WTC11 (cell line): ENCODE measurements around the gene PLLP. TPM values are rescaled to one million over a fixed set of nuclear protein-coding genes. Genes with fewer than 3 reads are reported as not detected.
A peak's percentile ranks its signal among the peaks of the same experiment; 100 is the strongest.

Experiments
- ATAC-seq: fragments of 200-7000 bp; cut with Tn5 transposase; 2 replicates; pipeline ENCODE4 v1.10.0; 2021; ENCODE audit warnings: mild to moderate bottlenecking, moderate library complexity
- CTCF ChIA-PET: fragments of 300-600 bp; sonication (Branson Sonifier 250); formaldehyde crosslinking; loops from one replicate; lab custom pipeline; 2021; ENCODE audit warnings: antibody characterized with exemption; lab: Charles Lee
- POLR2A ChIA-PET: fragments of 350-600 bp; sonication (Branson Sonifier 250); formaldehyde crosslinking; loops from one replicate; lab custom pipeline; 2021; ENCODE audit warnings: antibody characterized with exemption; lab: Charles Lee
- DNase-seq: peaks from one replicate; pipeline ENCODE4 v3.0.0; 2021; ENCODE audit warnings: low spot score
- H3K27ac Mint-ChIP-seq: 2 replicates; pipeline ENCODE4 v1.8.0; 2021; ENCODE audit warnings: mixed read lengths
- H3K27me3 Mint-ChIP-seq: 2 replicates; pipeline ENCODE4 v1.8.0; 2021; ENCODE audit warnings: low read depth, mild to moderate bottlenecking, moderate library complexity, mixed read lengths
- H3K36me3 Mint-ChIP-seq: 2 replicates; pipeline ENCODE4 v1.8.0; 2021; ENCODE audit warnings: mixed read lengths
- H3K4me1 Mint-ChIP-seq: 2 replicates; pipeline ENCODE4 v1.8.0; 2022; ENCODE audit warnings: mixed read lengths
- H3K4me3 Mint-ChIP-seq: 2 replicates; pipeline ENCODE4 v1.8.0; 2021; ENCODE audit warnings: mild to moderate bottlenecking, moderate library complexity, mixed read lengths
- H3K9me3 Mint-ChIP-seq: 2 replicates; pipeline ENCODE4 v1.8.0; 2021; ENCODE audit warnings: mixed read lengths
- ATF1 ChIP-seq: sonication (generic); formaldehyde crosslinking; IDR thresholded peaks from 2 replicates; pipeline ENCODE4 v1.8.1; 2023; ENCODE audit warnings: mild to moderate bottlenecking, moderate library complexity, missing genetic modification reagents
- IRF2 ChIP-seq: sonication (generic); formaldehyde crosslinking; IDR thresholded peaks from 2 replicates; pipeline ENCODE4 v1.8.0; 2022; ENCODE audit warnings: low read depth, missing genetic modification reagents, borderline replicate concordance
- JUN ChIP-seq: sonication (generic); formaldehyde crosslinking; IDR thresholded peaks from 2 replicates; pipeline ENCODE4 v1.8.0; 2023; ENCODE audit warnings: mild to moderate bottlenecking, missing genetic modification reagents
- KAT7 ChIP-seq: sonication (generic); formaldehyde crosslinking; IDR thresholded peaks from 2 replicates; pipeline ENCODE4 v1.8.1; 2023; ENCODE audit warnings: missing genetic modification reagents, mild to moderate bottlenecking, borderline replicate concordance
- NFATC4 ChIP-seq: fragments of 250-450 bp; sonication (Bioruptor Pico); IDR thresholded peaks from 2 replicates; pipeline ENCODE4 v1.9.0; 2021; ENCODE audit warnings: mild to moderate bottlenecking
- NR3C1 ChIP-seq: sonication (generic); formaldehyde crosslinking; conservative IDR thresholded peaks from 2 replicates; pipeline ENCODE4 v1.8.1; 2023; ENCODE audit warnings: low read depth, mild to moderate bottlenecking, missing genetic modification reagents
- RORB ChIP-seq: fragments of 250-450 bp; sonication (Bioruptor Pico); IDR thresholded peaks from 2 replicates; pipeline ENCODE4 v1.9.0; 2021; ENCODE audit warnings: mild to moderate bottlenecking
- SOX15 ChIP-seq: fragments of 250-450 bp; sonication (Bioruptor Pico); IDR thresholded peaks from 2 replicates; pipeline ENCODE4 v1.9.0; 2021; ENCODE audit warnings: mild to moderate bottlenecking
- SP1 ChIP-seq: sonication (generic); formaldehyde crosslinking; conservative IDR thresholded peaks from 2 replicates; pipeline ENCODE4 v1.8.1; 2022; ENCODE audit warnings: missing genetic modification reagents
- TCF7 ChIP-seq: sonication (generic); formaldehyde crosslinking; IDR thresholded peaks from 2 replicates; pipeline ENCODE4 v1.8.0; 2022; ENCODE audit warnings: mild to moderate bottlenecking, low read depth, missing genetic modification reagents, moderate library complexity
- TEAD1 ChIP-seq: sonication (generic); formaldehyde crosslinking; IDR thresholded peaks from 2 replicates; pipeline ENCODE4 v1.8.0; 2022; ENCODE audit warnings: mild to moderate bottlenecking, missing genetic modification reagents
- ZNF138 ChIP-seq: sonication (generic); formaldehyde crosslinking; conservative IDR thresholded peaks from 2 replicates; pipeline ENCODE4 v1.8.1; 2022; ENCODE audit warnings: mild to moderate bottlenecking, moderate library complexity, missing genetic modification reagents
- ZNF219 ChIP-seq: sonication (generic); formaldehyde crosslinking; IDR thresholded peaks from 2 replicates; pipeline ENCODE4 v1.8.0; 2023; ENCODE audit warnings: missing genetic modification reagents, mild to moderate bottlenecking, borderline replicate concordance
- ZNF396 ChIP-seq: fragments of 250-450 bp; sonication (Bioruptor Pico); IDR thresholded peaks from 2 replicates; pipeline ENCODE4 v1.8.0; 2021; ENCODE audit warnings: mild to moderate bottlenecking, moderate library complexity, borderline replicate concordance
- total RNA-seq: library from RNA; stranded (reverse); gene quantifications from 3 replicates; pipeline ENCODE4 v1.2.3, GENCODE V29; 2021
- TF ChIP-seq, protein P1 (sequence below): fragments of 250-450 bp; sonication (Bioruptor Pico); IDR thresholded peaks from 2 replicates; pipeline ENCODE4 v1.9.0; 2021; ENCODE audit warnings: mild to moderate bottlenecking
- TF ChIP-seq, protein P2 (sequence below): sonication (generic); formaldehyde crosslinking; IDR thresholded peaks from 2 replicates; pipeline ENCODE4 v1.8.1; 2023; ENCODE audit warnings: mild to moderate bottlenecking, missing genetic modification reagents
- TF ChIP-seq, protein P3 (sequence below): sonication (generic); formaldehyde crosslinking; IDR thresholded peaks from 2 replicates; pipeline ENCODE4 v1.8.1; 2023; ENCODE audit warnings: mild to moderate bottlenecking, moderate library complexity, missing genetic modification reagents
- TF ChIP-seq, protein P4 (sequence below): sonication (generic); formaldehyde crosslinking; IDR thresholded peaks from 2 replicates; pipeline ENCODE4 v1.8.0; 2022; ENCODE audit warnings: mild to moderate bottlenecking, missing genetic modification reagents
- TF ChIP-seq, protein P5 (sequence below): sonication (generic); formaldehyde crosslinking; conservative IDR thresholded peaks from 2 replicates; pipeline ENCODE4 v1.8.1; 2023; ENCODE audit warnings: mild to moderate bottlenecking, low read depth, missing genetic modification reagents, moderate library complexity
- TF ChIP-seq, protein P6 (sequence below): sonication (generic); formaldehyde crosslinking; IDR thresholded peaks from 2 replicates; pipeline ENCODE4 v1.8.0; 2023; ENCODE audit warnings: missing genetic modification reagents, mild to moderate bottlenecking, borderline replicate concordance
- TF ChIP-seq, protein P7 (sequence below): sonication (generic); formaldehyde crosslinking; IDR thresholded peaks from 2 replicates; pipeline ENCODE4 v1.8.1; 2022; ENCODE audit warnings: low read depth, missing genetic modification reagents, borderline replicate concordance
- TF ChIP-seq, protein P8 (sequence below): sonication (generic); formaldehyde crosslinking; IDR thresholded peaks from 2 replicates; pipeline ENCODE4 v1.8.0; 2023; ENCODE audit warnings: missing genetic modification reagents
- TF ChIP-seq, protein P9 (sequence below): sonication (generic); formaldehyde crosslinking; conservative IDR thresholded peaks from 2 replicates; pipeline ENCODE4 v1.8.1; 2022; ENCODE audit warnings: mild to moderate bottlenecking, missing genetic modification reagents

Gene PLLP
- total RNA-seq, 1 experiment from 2014 or later: 2.8 TPM

DNA sequence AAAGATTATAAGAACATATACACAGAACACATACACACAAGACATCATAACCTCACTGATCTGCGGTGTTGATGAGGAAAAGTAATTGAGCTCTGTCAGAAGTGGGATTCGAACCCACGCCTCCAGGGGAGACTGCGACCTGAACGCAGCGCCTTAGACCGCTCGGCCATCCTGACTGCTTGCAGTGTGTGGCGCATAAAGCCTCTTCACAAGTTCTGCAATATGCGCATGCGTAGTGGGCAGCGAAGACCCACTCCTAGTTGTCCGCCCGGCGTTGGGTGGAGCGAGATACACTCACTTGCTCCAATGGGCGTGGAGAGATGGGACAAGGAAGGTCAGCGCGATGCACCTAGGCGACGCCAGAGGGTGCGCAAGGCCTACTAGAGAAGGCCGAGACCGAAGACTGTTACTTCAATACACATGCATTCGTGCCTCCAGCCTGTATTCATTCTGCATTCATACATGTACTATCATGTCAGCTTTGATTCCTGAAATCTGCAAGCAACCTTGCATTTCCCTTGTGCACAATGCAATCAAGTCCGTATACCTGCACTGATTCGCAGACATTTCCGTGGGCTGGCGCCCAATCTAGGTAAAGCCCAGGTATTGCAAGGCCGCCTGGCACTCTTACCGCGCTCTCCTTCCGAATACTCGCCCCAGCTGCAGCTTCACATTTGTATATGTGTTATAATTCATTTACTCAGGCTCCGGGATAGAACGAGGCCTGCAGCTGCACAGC lies 16.1 kb upstream of the PLLP start:
- no peaks in the 10 kb centered on the region for H3K36me3 Mint-ChIP-seq
- ChIA-PET CTCF (interaction anchor here (0.6 to 10.4 kb wide), 25 partner anchors 10 to 336 kb away, joined by 3 to 259 read pairs (median 4); partner anchors contain the start of genes ARL2BP, CIAPIN1, COQ9 and CPNE2), POLR2A (interaction anchor here (1.6 to 1.8 kb wide), 2 partner anchors 13 to 117 kb away, joined by 3 to 12 read pairs; no protein-coding TSS in a partner anchor)
- no peak overlapping the region for H3K27ac Mint-ChIP-seq
- peaks cover 13% of the 10 kb centered on the region for H3K27me3 Mint-ChIP-seq
- peak; percentile 85 for ATAC-seq
- H3K9me3 Mint-ChIP-seq: no peaks in the 10 kb centered on the region
- H3K4me1 Mint-ChIP-seq: peaks cover 16% of the 10 kb centered on the region
- peak; percentile 99 for DNase-seq
- H3K4me3 Mint-ChIP-seq: no peak overlapping the region
- TF ChIP-seq ZNF138 (CRISPR knock-in tag): no peak
- TF ChIP-seq, protein P1, sequence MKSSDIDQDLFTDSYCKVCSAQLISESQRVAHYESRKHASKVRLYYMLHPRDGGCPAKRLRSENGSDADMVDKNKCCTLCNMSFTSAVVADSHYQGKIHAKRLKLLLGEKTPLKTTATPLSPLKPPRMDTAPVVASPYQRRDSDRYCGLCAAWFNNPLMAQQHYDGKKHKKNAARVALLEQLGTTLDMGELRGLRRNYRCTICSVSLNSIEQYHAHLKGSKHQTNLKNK (CRISPR knock-in tag): no peak
- no peak for TF ChIP-seq IRF2
- peak; percentile 94 for TF ChIP-seq SP1 (CRISPR knock-in tag)
- no peak for TF ChIP-seq TCF7 (CRISPR knock-in tag)
- TF ChIP-seq, protein P2, sequence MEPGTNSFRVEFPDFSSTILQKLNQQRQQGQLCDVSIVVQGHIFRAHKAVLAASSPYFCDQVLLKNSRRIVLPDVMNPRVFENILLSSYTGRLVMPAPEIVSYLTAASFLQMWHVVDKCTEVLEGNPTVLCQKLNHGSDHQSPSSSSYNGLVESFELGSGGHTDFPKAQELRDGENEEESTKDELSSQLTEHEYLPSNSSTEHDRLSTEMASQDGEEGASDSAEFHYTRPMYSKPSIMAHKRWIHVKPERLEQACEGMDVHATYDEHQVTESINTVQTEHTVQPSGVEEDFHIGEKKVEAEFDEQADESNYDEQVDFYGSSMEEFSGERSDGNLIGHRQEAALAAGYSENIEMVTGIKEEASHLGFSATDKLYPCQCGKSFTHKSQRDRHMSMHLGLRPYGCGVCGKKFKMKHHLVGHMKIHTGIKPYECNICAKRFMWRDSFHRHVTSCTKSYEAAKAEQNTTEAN: no peak
- TF ChIP-seq, protein P3, sequence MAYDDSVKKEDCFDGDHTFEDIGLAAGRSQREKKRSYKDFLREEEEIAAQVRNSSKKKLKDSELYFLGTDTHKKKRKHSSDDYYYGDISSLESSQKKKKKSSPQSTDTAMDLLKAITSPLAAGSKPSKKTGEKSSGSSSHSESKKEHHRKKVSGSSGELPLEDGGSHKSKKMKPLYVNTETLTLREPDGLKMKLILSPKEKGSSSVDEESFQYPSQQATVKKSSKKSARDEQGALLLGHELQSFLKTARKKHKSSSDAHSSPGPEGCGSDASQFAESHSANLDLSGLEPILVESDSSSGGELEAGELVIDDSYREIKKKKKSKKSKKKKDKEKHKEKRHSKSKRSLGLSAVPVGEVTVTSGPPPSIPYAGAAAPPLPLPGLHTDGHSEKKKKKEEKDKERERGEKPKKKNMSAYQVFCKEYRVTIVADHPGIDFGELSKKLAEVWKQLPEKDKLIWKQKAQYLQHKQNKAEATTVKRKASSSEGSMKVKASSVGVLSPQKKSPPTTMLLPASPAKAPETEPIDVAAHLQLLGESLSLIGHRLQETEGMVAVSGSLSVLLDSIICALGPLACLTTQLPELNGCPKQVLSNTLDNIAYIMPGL: peak; percentile 83
- TF ChIP-seq, protein P4, sequence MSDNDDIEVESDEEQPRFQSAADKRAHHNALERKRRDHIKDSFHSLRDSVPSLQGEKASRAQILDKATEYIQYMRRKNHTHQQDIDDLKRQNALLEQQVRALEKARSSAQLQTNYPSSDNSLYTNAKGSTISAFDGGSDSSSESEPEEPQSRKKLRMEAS (CRISPR knock-in tag): peak; percentile 52; the same call in 1 of the 2 replicates
- TF ChIP-seq, protein P5, sequence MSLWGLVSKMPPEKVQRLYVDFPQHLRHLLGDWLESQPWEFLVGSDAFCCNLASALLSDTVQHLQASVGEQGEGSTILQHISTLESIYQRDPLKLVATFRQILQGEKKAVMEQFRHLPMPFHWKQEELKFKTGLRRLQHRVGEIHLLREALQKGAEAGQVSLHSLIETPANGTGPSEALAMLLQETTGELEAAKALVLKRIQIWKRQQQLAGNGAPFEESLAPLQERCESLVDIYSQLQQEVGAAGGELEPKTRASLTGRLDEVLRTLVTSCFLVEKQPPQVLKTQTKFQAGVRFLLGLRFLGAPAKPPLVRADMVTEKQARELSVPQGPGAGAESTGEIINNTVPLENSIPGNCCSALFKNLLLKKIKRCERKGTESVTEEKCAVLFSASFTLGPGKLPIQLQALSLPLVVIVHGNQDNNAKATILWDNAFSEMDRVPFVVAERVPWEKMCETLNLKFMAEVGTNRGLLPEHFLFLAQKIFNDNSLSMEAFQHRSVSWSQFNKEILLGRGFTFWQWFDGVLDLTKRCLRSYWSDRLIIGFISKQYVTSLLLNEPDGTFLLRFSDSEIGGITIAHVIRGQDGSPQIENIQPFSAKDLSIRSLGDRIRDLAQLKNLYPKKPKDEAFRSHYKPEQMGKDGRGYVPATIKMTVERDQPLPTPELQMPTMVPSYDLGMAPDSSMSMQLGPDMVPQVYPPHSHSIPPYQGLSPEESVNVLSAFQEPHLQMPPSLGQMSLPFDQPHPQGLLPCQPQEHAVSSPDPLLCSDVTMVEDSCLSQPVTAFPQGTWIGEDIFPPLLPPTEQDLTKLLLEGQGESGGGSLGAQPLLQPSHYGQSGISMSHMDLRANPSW (CRISPR knock-in tag): no peak
- no peak for TF ChIP-seq SOX15
- TF ChIP-seq TEAD1 (CRISPR knock-in tag): peak; percentile 74; the same call in 1 of the 2 replicates
- no peak for TF ChIP-seq ZNF219 (CRISPR knock-in tag)
- TF ChIP-seq JUN: no peak
- TF ChIP-seq ZNF396 (CRISPR knock-in tag): no peak
- no peak for TF ChIP-seq ATF1 (CRISPR knock-in tag)
- TF ChIP-seq KAT7: no peak
- TF ChIP-seq RORB (CRISPR knock-in tag): 0 out of 2 replicates have a peak, but pooled peaks have one; percentile 5
- TF ChIP-seq NFATC4 (CRISPR knock-in tag): no peak
- TF ChIP-seq, protein P6, sequence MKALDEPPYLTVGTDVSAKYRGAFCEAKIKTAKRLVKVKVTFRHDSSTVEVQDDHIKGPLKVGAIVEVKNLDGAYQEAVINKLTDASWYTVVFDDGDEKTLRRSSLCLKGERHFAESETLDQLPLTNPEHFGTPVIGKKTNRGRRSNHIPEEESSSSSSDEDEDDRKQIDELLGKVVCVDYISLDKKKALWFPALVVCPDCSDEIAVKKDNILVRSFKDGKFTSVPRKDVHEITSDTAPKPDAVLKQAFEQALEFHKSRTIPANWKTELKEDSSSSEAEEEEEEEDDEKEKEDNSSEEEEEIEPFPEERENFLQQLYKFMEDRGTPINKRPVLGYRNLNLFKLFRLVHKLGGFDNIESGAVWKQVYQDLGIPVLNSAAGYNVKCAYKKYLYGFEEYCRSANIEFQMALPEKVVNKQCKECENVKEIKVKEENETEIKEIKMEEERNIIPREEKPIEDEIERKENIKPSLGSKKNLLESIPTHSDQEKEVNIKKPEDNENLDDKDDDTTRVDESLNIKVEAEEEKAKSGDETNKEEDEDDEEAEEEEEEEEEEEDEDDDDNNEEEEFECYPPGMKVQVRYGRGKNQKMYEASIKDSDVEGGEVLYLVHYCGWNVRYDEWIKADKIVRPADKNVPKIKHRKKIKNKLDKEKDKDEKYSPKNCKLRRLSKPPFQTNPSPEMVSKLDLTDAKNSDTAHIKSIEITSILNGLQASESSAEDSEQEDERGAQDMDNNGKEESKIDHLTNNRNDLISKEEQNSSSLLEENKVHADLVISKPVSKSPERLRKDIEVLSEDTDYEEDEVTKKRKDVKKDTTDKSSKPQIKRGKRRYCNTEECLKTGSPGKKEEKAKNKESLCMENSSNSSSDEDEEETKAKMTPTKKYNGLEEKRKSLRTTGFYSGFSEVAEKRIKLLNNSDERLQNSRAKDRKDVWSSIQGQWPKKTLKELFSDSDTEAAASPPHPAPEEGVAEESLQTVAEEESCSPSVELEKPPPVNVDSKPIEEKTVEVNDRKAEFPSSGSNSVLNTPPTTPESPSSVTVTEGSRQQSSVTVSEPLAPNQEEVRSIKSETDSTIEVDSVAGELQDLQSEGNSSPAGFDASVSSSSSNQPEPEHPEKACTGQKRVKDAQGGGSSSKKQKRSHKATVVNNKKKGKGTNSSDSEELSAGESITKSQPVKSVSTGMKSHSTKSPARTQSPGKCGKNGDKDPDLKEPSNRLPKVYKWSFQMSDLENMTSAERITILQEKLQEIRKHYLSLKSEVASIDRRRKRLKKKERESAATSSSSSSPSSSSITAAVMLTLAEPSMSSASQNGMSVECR (CRISPR knock-in tag): no peak
- TF ChIP-seq, protein P7, sequence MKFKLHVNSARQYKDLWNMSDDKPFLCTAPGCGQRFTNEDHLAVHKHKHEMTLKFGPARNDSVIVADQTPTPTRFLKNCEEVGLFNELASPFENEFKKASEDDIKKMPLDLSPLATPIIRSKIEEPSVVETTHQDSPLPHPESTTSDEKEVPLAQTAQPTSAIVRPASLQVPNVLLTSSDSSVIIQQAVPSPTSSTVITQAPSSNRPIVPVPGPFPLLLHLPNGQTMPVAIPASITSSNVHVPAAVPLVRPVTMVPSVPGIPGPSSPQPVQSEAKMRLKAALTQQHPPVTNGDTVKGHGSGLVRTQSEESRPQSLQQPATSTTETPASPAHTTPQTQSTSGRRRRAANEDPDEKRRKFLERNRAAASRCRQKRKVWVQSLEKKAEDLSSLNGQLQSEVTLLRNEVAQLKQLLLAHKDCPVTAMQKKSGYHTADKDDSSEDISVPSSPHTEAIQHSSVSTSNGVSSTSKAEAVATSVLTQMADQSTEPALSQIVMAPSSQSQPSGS (CRISPR knock-in tag): no peak
- TF ChIP-seq, protein P8, sequence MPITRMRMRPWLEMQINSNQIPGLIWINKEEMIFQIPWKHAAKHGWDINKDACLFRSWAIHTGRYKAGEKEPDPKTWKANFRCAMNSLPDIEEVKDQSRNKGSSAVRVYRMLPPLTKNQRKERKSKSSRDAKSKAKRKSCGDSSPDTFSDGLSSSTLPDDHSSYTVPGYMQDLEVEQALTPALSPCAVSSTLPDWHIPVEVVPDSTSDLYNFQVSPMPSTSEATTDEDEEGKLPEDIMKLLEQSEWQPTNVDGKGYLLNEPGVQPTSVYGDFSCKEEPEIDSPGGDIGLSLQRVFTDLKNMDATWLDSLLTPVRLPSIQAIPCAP (CRISPR knock-in tag): no peak
- TF ChIP-seq, protein P9, sequence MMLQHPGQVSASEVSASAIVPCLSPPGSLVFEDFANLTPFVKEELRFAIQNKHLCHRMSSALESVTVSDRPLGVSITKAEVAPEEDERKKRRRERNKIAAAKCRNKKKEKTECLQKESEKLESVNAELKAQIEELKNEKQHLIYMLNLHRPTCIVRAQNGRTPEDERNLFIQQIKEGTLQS: no peak
- TF ChIP-seq NR3C1 (CRISPR knock-in tag): no peak
